Measurements from ENCODE around the gene DDX10.
"Not testable (repeated sequence)": the region's sequence is repeated elsewhere in the genome, so short reads cannot be mapped to it uniquely, and the experiment has no call there.

The DDX10 gene

DNA sequence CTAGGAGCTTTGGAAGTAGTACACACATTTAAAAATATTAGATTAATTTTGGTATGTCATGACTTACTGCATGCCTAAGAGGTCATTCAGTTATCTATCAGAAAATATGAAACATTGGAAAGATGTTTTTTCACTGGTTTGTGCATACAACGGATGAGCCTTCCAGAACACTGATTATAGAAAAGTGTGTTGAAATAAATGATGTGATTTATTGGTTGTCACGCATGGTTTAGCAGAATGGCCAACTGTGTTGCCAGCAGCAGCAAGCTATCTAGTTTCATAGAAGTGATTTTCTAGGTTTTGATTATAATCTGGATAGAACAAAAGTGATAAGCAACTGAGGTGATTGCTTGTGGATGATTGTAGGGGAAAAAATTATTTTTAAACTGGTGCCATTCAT, 53.6 kb downstream of the DDX10 start:
- DNase-seq (ENCODE audit: low read depth), result no peak

DNA sequence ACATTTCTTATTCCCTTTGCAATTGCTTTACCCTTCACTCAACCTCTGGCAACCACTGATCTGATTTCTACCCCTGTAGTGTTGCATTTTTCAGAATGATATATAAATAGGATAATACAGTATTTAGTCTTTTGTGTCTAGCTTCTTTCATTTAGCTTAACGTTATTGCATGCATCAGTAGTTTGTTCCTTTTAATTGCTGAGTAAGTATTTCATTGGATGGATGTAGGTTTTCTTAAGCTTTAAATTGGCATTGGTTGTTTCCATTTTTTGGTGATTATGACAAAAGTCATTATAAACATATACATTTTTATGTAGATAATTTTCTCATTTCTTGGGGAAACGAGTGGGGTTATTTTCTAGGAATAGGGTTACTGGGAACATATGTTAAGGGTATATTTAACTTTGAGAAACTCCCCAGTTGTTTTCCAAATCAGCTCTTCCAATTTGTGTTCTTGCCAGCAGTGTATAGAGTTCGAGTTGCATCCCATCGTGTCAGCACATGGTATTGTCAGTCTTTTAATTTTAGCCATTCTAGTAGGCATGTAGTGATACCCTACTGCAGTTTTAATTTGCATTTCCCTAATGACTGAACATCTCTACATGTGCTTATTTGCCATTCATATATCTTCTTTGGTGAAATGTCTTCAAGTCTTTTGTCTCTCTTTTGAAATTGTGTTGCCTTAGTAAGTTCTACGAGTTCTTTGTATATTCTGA, 60.3 kb downstream of the DDX10 start:
- no peak for DNase-seq (ENCODE audit: low read depth)

DNA sequence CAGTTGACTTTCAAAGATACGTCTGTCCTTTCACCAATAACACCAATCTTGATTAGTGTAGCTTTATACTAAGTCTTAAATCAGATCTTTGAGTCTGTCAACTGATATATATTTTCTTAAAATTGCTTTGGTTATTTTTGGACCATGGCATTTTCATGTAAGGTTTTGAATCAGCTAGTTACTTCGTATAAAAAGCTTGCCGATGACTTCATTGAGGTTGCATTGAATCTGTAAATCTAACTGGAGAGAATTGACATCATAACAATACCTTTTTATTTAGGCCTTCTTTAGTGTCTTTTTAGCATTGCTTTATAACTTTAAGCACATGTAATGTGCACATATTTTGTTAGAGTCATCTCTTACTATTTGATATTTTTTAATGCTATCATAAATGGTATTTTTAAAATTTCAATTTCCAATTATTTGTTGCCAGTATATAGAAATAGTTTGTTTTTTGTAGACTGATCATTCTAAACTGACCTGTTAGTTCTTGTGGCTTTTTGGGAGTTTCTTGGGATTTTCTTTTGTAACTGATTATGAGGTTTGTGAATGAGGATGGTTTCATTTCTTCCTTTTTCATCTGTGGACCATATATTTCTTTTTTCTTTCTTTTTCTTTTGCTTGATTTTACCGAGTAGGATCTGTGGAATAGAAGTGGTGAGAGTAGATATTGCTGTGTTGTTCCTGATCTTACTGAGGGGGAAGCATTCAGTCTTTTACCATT, 61.4 kb downstream of the DDX10 start:
- no peak for DNase-seq (ENCODE audit: low read depth)

DNA sequence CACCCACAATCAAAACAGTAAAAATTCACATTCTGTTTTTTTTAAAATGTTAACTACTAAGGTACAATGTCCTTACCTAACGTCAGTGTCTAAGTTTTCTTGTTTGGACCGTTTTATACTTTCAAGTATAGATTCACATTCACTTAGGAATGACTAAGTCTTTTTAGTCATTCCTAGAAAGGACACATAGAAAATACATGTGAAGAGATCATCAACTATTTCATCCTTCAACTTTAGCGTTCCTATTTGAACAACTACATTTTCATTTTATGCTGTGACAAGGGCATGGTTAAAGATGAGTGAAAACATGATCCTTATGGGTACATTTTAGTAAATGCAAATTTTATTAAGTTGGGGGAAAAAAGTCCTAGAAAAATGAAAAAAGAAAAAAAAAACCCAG, 62.8 kb downstream of the DDX10 start:
- DNase-seq (ENCODE audit: low read depth), result no peak

DNA sequence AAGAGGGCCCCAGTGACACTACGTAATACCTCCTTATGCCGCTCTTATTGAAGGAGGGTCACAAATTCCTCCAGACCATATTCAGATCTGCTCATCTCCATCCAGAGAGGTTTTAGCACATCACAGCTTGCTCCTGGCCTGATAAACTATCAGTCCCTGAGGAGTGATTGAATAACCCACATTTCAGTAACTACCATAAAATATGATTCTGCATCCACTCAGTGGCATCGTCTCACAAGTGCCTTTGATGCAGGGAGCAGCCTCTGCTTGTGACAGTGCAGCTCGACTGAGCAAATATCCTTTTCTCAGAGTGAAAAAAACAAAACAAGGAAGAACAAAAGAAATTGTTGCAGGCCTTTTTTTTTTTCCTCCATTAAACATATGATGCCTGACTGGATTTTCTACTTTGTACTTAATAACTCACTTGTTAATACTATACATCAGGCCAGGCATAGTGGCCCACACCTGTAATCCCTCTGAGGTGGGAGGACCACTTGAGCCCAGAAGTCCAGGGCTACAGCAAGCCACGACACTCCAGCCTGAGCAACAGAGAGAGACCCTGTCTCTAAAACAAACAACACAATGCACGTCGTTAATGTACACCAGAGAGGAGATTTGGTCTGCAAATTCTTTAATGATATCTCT, 64.5 kb downstream of the DDX10 start:
- no peak for DNase-seq (ENCODE audit: low read depth)

DNA sequence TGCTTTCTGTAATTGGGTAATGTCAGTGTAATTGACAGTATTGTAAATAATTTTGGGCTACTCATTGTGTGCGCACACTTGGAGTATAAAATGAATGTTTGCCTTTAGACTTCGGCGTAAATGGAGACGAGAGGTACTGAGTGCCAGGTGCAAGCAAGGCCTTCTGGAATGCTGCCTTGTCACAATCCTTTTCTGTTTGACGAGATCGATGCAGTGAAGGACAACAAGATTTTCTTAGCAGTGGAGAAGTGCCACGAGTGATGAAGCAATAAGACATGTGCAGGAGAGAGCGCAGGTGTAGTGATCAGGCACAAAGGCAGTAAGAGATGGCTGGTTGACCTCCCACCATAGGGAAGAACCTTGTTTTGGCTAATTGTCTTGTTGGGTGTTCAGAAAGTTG, 67.5 kb downstream of the DDX10 start:
- no peak for DNase-seq (ENCODE audit: low read depth)

DNA sequence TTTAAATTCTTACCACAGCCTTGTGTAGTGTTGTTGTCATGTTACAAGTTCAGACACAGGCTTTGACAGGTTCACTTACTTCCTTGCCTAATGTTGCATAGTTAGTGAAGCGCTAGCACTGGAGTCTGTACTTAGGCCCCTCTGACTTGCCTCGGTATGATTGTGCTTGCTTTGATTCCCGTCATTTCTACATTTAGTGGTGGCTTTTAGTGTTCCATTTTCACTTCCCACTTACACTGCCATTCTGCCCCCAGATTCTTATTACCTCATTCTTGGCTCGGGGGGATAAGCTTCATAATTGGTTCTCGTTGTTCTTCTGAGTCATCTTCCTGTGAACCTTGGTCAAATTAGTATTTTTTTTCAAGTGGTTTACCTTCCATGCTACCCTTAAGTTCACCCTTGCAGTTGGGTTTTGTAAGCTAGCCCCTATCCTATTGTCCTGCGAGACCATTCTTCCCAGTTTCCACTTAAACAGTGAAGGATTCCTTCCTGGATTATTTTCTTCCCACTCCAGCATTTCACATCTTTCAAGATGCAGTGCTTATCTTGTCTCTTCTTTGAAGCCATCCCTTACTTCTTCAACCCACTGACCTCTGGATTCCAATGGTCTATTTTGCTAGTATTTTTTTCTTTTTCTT, 68.7 kb downstream of the DDX10 start:
- no peak for DNase-seq (ENCODE audit: low read depth)

DNA sequence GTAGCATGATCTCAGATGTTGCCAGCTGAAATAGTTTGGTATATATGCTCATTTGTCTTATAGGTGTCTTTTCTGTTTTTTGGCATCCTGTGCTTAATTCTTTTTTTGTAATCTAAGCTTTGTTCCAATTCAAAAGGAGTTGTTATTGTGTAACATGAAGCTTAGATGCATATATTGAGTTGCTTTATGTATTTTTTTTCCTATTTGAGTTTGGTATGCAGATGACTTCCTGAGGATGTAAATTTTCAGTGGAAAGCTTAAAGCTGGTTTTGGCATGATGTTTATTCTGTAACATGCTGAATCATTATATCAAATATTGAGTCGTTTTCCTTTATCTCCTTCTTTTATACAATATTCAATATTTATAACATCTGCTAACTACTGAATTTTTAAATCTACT, 69.4 kb downstream of the DDX10 start:
- DNase-seq (ENCODE audit: low read depth), result no peak

DNA sequence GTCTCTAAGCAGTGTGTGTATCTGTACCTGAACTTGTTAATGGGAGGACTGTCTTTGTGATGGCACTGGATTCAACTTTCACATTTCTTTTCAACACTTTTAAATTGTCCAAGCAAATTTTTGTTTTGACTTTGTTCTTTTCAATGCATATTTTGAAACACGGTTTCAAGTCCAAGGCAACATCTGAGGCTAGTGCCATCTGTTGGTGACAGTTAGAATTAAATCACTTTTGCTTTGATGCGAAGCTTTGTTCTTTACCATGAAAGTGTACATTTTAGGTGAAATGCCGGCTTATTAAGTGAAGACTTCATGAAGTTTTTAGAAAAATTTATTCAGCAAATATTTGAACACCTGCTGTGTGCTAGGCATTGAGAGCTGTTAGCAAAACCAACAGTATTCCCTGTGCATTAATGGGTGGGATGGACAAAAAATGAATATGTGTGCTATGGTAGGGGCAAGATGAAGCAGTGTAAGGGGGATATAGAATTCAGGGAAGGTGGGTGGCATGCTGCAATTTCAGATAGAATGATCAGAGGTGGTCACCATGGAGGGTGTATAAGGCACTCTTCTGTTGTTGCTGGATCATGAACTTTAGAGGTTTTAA, 70.2 kb downstream of the DDX10 start:
- no peak for DNase-seq (ENCODE audit: low read depth)

DNA sequence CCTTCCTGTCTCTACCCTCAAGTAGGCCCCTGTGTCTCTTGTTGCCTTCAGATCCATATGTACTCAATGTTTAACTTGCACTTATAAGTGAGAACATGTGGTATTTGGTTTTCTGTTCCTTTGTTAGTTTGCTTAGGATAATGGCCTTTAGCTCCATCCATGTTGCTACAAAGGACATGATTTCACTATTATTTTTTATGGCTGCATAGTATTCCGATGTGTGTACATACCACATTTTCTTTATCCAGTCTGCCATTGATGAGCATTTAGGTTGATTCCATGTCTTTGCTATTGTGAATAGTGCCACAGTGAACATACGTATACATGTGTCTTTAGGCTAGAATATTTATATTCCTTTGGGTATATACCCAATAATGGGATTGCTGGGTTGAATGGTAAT, 75.3 kb downstream of the DDX10 start:
- not testable (repeated sequence) for DNase-seq (ENCODE audit: low read depth)

DNA sequence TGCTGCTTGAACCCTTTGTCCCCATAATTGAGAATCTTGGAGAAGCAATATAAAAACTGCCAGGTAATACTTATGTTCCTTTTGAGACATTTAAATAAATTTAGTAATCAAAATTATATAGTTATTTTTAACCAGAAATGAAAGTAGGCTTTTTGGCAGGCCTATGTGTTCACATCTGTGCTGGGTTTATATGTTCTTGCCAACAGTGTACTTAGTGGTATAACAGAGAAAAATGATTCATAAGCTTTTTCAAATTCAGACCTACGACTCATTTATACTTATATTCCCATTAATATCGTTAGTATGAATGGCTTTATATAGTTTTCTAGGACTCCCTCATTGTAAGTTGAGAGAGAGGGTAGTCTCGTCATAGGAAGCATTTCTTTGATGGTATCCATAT, 79.0 kb downstream of the DDX10 start:
- no peak for DNase-seq (ENCODE audit: low read depth)

DNA sequence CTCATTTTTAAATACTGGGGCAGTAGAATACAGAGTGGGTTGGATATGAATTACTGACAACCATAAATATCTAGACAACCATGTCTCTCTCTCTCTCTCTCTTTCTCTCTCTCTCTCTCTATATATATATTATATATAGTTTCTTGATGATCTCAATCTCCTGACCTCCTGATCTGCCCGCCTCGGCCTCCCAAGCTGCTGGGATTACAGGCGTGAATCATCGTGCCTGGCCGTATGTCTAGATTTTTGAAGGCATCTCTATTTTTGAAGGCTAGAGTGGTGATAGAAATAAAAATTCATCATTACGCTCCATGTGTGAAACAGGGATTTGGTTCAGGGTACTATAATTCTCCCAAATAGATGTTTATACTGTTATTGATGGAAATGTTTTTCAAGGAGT, 84.1 kb downstream of the DDX10 start:
- no peak for DNase-seq (ENCODE audit: low read depth)

DNA sequence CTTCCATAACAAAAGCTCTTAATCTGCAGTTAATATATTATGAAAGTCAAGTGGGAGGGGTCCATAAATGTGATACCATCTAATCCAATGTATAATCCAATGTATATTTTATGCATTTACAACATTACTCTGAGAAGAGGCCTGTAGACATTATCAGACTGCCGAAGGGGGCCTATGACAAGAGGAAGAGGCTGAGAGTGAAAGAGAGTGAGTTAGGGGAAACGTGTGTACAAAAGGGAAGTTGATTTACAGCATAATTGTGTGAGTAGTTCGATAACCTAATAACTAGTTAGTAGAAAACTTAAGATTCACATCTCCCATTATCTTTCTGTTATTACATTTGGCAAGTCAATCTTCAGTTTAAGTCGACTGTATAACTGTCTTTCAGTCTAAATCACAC, 86.6 kb downstream of the DDX10 start:
- DNase-seq (ENCODE audit: low read depth), result no peak

DNA sequence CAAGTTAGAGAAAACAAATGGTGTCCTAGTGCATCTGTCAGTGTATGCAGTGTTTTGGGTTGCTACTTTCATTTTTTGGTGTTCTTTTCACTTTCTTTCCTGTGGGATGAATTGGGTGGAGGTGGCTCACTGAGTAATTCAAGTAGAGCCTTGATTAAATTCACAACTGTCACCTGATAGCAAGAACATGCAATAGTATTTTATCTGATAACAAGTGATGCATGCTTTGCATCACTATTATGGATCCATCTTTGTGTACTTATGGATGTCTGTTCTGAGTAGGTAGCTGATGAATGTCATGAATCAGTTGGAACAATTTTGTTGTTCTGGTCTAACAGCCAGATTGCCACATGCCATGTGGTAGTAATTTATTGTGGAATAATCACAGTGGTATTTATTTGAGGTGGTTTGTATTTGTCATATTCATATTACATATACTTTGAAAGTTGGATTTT, 87.5 kb downstream of the DDX10 start:
- no peak for DNase-seq (ENCODE audit: low read depth)

DNA sequence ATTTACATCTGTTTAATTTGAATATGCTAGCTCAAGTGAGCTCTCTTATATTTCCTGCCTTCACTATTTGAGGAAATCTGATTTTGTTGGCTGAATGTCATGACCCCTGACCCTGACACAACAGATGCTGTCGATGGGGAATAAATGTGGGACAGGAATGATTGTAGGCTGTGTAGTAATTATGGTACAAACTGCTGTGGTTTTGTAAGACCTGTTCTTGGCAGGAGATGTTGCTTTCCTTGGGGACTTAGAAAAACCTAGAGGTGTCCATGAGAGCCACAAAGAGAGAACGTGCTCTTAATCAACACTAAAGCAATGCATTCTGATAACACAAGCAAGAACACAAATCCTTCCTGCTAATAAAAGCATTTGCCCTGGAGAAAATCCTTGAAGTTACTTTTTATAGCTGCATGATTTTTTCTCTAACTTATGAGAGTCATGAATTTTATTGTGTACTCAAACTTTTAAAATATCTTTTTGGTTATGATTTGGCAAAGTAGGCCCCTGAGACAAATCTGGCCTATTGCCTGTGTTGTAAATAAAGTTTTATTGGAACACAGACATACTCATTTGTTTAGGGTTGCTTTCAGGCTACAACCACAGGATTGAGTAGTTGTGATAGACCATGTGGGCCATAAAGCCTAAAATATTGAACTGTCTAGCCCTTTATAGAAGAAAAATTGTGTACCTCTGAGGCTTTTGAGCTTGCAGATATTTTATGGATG, 90.2 kb downstream of the DDX10 start:
- no peak for DNase-seq (ENCODE audit: low read depth)

DNA sequence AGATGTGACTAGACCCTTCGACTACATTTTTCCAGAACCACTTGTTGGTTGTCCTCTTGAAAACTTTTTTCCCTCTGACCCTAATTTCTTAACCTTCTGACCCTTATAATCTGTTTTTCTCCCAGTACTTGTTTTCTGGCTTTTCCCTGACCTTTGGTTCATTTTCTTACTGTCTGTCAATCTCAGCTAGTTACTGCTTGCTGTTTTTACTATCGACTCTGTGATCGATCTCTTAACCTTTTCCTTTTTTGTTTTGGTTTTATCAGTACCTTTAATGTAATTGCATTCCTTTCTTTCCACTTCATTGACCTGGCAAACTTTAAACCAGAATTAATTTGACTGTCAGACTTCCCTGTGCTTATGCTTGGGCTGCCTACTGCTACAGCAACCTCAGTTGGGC, 92.8 kb downstream of the DDX10 start:
- DNase-seq (ENCODE audit: low read depth), result no peak

DNA sequence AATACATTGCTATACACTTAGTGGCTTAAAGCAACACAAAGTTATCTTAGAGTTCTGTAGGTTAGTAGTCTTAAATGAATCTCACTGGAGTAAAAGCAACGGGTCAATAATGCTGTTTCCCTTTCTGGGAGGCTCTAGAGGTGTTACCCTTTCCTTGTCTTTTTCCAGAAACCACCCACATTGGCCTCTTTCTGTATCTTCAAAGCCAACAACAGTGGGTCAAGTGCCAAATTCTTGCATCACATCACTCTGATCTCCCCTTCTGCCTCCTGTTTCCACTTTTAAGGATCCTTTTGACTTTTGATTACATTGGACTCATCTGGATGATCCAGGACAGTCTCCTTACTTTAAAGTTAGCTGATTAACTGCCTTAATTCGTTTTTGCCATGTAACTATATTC, 93.6 kb downstream of the DDX10 start:
- no peak for DNase-seq (ENCODE audit: low read depth)

DNA sequence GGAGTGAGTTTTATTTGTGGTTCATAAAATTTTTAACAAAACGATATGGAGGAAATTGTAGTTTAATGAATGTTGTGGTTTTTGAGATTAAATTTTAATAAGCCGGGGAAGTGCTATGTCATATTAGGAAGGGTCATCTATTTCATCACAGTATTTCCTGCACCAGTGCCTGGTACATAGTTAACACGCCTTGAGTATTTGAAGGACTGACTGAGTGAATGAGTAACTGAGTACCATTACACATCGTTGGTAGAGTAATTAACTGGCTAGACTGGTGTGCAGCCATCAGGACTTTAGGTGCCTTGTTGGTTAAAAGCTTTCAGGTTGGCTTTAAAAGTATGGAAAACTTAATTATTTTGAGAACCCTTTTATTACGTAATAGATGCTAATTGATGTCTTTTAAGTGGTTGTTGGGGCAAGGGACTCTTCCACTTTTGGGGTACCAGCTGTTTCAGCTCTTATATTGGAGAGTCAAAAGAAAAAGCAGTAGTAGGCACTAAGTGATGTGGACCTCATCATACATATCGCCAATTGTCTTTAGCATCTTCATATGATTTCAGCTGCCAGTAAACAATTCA, 101.8 kb downstream of the DDX10 start:
- DNase-seq (ENCODE audit: low read depth), result no peak

DNA sequence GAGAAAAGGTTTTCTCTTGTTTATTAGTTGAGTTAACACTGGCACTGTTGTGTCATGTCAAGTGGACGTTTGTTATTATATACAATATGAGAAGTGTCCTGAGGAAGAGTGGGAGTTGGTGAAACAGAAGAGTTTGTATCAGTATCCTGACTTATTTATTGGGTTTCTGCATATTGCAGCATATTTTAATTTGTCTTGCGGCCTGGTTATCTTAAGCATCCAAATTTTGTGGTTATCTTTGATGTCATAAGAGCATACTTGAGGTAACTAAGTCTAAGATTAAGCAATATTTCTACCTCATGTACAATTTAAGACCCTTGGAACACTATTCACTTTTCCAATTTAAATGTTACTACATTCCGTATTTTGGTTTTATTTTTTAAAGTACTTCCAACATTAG, 103.5 kb downstream of the DDX10 start:
- no peak for DNase-seq (ENCODE audit: low read depth)

DNA sequence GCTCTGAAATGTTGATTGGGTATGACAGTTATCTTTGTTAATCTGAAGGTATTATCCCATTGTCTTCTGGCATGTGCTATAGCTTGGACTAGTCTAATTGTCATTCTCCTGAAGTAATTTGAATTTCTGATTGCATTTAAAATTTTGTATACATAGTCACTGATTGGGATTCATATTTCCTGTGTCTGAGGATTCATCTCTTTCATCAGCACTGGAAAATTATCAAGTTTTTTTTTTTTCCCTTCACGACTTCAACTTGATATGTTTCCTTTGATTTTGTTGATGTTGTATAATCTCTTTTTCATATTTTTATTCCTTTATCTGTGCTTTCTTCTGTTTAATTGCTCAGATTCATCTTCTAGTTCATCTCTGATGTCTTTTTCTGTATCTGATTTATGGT, 104.1 kb downstream of the DDX10 start:
- no peak for DNase-seq (ENCODE audit: low read depth)

DNA sequence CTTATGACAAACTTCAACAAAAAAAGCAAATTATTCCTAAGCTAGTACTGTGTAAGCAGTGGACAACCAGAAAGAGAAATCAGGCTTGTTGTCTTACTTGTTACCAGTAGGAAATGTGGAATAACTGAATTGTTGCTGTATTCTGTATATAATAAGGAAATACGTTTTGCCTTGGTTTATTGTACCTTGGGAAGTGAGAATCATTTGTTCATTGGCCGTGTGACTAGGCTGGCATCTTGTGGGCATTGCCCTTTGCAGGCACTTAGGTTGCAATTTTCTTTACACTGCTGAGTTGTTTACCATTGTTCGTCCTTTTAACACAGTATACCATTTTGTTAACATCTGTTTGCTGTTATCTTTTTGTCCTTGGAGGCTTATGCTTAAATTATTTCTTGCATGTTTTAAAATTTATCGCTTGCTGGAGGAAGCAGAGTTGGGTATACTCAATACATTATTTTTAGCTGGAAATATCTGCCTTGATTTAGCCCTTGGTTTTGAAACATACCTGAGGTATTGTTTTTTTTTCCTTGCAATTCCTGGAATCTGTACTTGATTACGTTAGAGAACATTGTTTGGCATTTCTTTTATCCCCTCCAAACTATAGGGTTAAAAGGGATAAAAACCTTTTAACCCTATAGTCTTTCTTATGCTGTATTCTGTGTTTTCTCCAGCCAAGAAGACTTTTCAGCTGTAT, 109.3 kb downstream of the DDX10 start:
- DNase-seq (ENCODE audit: low read depth), result no peak

All from stimulated activated CD8-positive, alpha-beta memory T cell treated with anti-CD3 and anti-CD28 coated beads, Interleukin-12 subunit alpha, Interleukin-12 subunit beta, amount 100 ng/mL, for 4 hours (primary cell).